ENCODE data around the gene OSBPL8.

OSBPL8 gene

DNA sequence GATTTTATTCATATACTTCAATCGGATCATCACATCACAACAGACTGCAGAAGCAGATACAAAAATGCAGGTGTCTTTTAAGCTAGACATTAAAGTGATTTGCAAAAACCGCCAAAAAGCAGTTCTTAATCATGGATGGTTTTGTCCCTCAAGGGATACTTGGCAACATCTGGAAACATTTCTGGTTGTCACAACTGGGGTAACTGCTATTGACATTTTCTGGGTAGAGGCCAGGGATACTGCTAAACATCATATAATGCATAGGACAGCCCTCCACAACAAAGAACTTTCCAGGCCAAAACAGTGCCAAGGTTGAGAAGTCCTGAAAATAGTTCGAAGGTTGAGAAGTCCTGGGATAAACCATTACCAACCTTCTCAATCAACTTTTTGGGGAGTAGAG, 109.6 kb downstream of the OSBPL8 start:
- Histone ChIP-seq H3K4me1 (ENCODE audit: control extremely low read depth in 1 of 4, control insufficient read depth in 4 of 4, insufficient read depth in 4 of 4, low read length in 3 of 4) (no peaks in the 10 kb centered on the region), H3K27ac (ENCODE audit: insufficient read depth in 1 of 2, low read depth in 1 of 2, low read length in 2 of 2, poor library complexity in 1 of 2, severe bottlenecking in 2 of 2) (no peak overlapping the region), H3K27me3 (replicated peaks in 2 of 5; ENCODE audit: control insufficient read depth in 4 of 5, insufficient read depth in 5 of 5, low read length in 4 of 5) (no peaks in the 10 kb centered on the region), H3K36me3 (ENCODE audit: control insufficient read depth in 4 of 4, insufficient read depth in 4 of 4, low read length in 3 of 4) (peaks cover 2 to 13% (median 8%) of the 10 kb centered on the region in 4 experiments), H3K9me3 (ENCODE audit: control extremely low read depth in 1 of 5, control insufficient read depth in 4 of 5, insufficient read depth in 2 of 5, low read depth in 1 of 5, low read length in 4 of 5) (no peaks in the 10 kb centered on the region), H3K4me3 (ENCODE audit: control insufficient read depth in 1 of 7, extremely low read depth in 1 of 7, insufficient read depth in 4 of 7, low read depth in 2 of 7, low read length in 6 of 7) (no peak overlapping the region)
- ChIA-PET CTCF (no interaction called here), POLR2A (no interaction called here)
- no peak for DNase-seq
- WGBS (ENCODE audit: insufficient coverage): 100% methylated on average over 2 of the region's 3 CpGs

DNA sequence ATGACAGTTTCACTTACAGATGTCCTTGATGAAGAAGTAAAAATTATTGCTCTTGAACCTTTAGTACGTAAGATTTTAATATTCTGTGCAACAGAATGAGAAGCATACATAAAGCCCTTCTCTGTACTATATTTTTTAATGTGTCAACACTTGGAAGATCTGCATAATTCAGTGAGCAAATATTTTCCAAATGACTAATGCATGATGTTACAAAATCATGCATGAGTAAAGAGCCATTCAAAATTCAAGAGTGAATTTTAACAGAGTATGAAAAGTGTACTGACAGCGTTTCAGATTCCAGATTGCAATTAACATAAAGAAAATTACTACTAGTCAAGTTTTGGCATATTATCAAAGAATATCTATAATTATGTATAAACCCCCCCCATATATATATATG, 110.0 kb downstream of the OSBPL8 start:
- Histone ChIP-seq H3K36me3 (ENCODE audit: control insufficient read depth in 4 of 4, insufficient read depth in 4 of 4, low read length in 3 of 4) (peaks cover 2 to 13% (median 8%) of the 10 kb centered on the region in 4 experiments), H3K4me1 (ENCODE audit: control extremely low read depth in 1 of 4, control insufficient read depth in 4 of 4, insufficient read depth in 4 of 4, low read length in 3 of 4) (no peaks in the 10 kb centered on the region), H3K4me3 (ENCODE audit: control insufficient read depth in 1 of 7, extremely low read depth in 1 of 7, insufficient read depth in 4 of 7, low read depth in 2 of 7, low read length in 6 of 7) (no peak overlapping the region), H3K27ac (ENCODE audit: insufficient read depth in 1 of 2, low read depth in 1 of 2, low read length in 2 of 2, poor library complexity in 1 of 2, severe bottlenecking in 2 of 2) (no peak overlapping the region), H3K27me3 (replicated peaks in 2 of 5; ENCODE audit: control insufficient read depth in 4 of 5, insufficient read depth in 5 of 5, low read length in 4 of 5) (no peaks in the 10 kb centered on the region), H3K9me3 (ENCODE audit: control extremely low read depth in 1 of 5, control insufficient read depth in 4 of 5, insufficient read depth in 2 of 5, low read depth in 1 of 5, low read length in 4 of 5) (no peaks in the 10 kb centered on the region)
- DNase-seq: no peak
- CTCF ChIA-PET: no interaction called here
- 100% methylated on average over 1 of the region's 2 CpGs for WGBS (ENCODE audit: insufficient coverage)
- POLR2A ChIA-PET: no interaction called here

DNA sequence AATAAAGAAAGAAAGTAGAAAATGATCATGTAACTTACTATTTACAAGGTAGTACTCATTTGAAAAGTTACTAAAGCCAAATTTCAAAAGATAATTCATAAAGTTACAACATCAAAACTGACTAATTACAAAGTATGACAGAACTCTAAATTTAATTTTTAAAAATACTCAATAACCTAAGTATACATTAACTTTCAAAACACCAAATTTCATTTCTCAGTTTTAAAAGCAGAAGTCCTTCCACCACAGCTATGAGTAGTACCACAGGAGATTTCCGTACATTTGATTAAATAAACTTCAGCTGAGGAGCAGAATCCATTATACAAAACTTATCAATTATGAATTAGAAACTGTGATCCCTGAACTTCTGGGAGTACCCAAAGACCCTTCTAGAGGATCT, 110.6 kb downstream of the OSBPL8 start:
- H3K27ac ChIP-seq (ENCODE audit: insufficient read depth in 1 of 2, low read depth in 1 of 2, low read length in 2 of 2, poor library complexity in 1 of 2, severe bottlenecking in 2 of 2): no peak overlapping the region
- H3K4me1 ChIP-seq (ENCODE audit: control extremely low read depth in 1 of 4, control insufficient read depth in 4 of 4, insufficient read depth in 4 of 4, low read length in 3 of 4): no peaks in the 10 kb centered on the region
- DNase-seq: no peak
- H3K9me3 ChIP-seq (ENCODE audit: control extremely low read depth in 1 of 5, control insufficient read depth in 4 of 5, insufficient read depth in 2 of 5, low read depth in 1 of 5, low read length in 4 of 5): no peaks in the 10 kb centered on the region
- peaks cover 2 to 13% (median 8%) of the 10 kb centered on the region in 4 experiments for H3K36me3 ChIP-seq (ENCODE audit: control insufficient read depth in 4 of 4, insufficient read depth in 4 of 4, low read length in 3 of 4)
- no peaks in the 10 kb centered on the region for H3K27me3 ChIP-seq (replicated peaks in 2 of 5; ENCODE audit: control insufficient read depth in 4 of 5, insufficient read depth in 5 of 5, low read length in 4 of 5)
- POLR2A ChIA-PET: no interaction called here
- H3K4me3 ChIP-seq (ENCODE audit: control insufficient read depth in 1 of 7, extremely low read depth in 1 of 7, insufficient read depth in 4 of 7, low read depth in 2 of 7, low read length in 6 of 7): no peak overlapping the region
- 100% methylated on average over 1 of the region's 1 CpG for WGBS (ENCODE audit: insufficient coverage)
- CTCF ChIA-PET: no interaction called here

DNA sequence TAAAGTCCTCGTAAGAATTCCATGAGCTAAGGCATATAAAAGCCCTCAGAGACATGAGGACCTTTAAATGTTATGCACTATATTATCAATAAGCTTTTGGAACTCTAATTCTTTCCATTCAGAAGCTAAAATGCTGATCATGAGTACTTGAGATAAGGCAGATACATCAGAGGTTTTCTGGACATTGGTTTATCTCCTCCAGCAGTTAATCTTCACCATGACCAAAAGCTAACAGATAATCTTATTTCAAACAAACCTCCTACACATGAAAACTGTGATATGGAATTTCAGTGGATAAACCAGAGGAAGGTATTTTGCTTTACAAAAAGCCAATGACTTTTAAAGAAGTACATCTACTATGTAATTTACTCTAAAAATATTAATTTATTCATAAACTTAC, 113.5 kb downstream of the OSBPL8 start:
- Histone ChIP-seq H3K36me3 (ENCODE audit: control insufficient read depth in 4 of 4, insufficient read depth in 4 of 4, low read length in 3 of 4) (peaks cover 2 to 13% (median 7%) of the 10 kb centered on the region in 4 experiments), H3K27ac (ENCODE audit: insufficient read depth in 1 of 2, low read depth in 1 of 2, low read length in 2 of 2, poor library complexity in 1 of 2, severe bottlenecking in 2 of 2) (no peak overlapping the region), H3K4me3 (ENCODE audit: control insufficient read depth in 1 of 7, extremely low read depth in 1 of 7, insufficient read depth in 4 of 7, low read depth in 2 of 7, low read length in 6 of 7) (no peak overlapping the region), H3K27me3 (replicated peaks in 2 of 5; ENCODE audit: control insufficient read depth in 4 of 5, insufficient read depth in 5 of 5, low read length in 4 of 5) (no peaks in the 10 kb centered on the region), H3K9me3 (ENCODE audit: control extremely low read depth in 1 of 5, control insufficient read depth in 4 of 5, insufficient read depth in 2 of 5, low read depth in 1 of 5, low read length in 4 of 5) (no peaks in the 10 kb centered on the region), H3K4me1 (ENCODE audit: control extremely low read depth in 1 of 4, control insufficient read depth in 4 of 4, insufficient read depth in 4 of 4, low read length in 3 of 4) (no peaks in the 10 kb centered on the region)
- CTCF ChIA-PET: no interaction called here
- no CpG with 5 or more reads among the region's 1 CpG for WGBS (ENCODE audit: insufficient coverage)
- POLR2A ChIA-PET: no interaction called here
- DNase-seq: no peak

DNA sequence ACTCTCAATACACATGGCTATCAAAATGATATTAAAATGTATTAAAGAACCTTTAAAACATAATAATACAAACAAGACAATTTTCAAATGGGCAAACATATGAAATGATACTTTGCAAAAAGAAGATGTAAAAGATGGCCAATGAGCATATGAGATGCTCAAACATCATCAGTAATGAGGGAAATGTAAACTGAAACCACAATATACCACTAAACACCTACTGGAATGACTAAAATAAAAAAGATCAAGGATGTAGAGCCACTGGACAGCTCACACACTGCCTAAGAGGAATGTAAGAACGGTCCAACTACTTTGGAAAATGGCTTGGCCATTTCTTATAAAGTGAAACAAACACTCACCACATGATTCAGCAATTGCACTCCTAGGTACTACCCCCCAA, 114.1 kb downstream of the OSBPL8 start:
- Histone ChIP-seq H3K4me3 (ENCODE audit: control insufficient read depth in 1 of 7, extremely low read depth in 1 of 7, insufficient read depth in 4 of 7, low read depth in 2 of 7, low read length in 6 of 7) (no peak overlapping the region), H3K4me1 (ENCODE audit: control extremely low read depth in 1 of 4, control insufficient read depth in 4 of 4, insufficient read depth in 4 of 4, low read length in 3 of 4) (no peaks in the 10 kb centered on the region), H3K9me3 (ENCODE audit: control extremely low read depth in 1 of 5, control insufficient read depth in 4 of 5, insufficient read depth in 2 of 5, low read depth in 1 of 5, low read length in 4 of 5) (no peaks in the 10 kb centered on the region), H3K27me3 (replicated peaks in 2 of 5; ENCODE audit: control insufficient read depth in 4 of 5, insufficient read depth in 5 of 5, low read length in 4 of 5) (no peaks in the 10 kb centered on the region), H3K36me3 (ENCODE audit: control insufficient read depth in 4 of 4, insufficient read depth in 4 of 4, low read length in 3 of 4) (peaks cover 0 to 9% (median 5%) of the 10 kb centered on the region in 4 experiments), H3K27ac (ENCODE audit: insufficient read depth in 1 of 2, low read depth in 1 of 2, low read length in 2 of 2, poor library complexity in 1 of 2, severe bottlenecking in 2 of 2) (no peak overlapping the region)
- ChIA-PET POLR2A (no interaction called here), CTCF (no interaction called here)
- DNase-seq: no peak
- 100% methylated on average over 1 of the region's 1 CpG for WGBS (ENCODE audit: insufficient coverage)

DNA sequence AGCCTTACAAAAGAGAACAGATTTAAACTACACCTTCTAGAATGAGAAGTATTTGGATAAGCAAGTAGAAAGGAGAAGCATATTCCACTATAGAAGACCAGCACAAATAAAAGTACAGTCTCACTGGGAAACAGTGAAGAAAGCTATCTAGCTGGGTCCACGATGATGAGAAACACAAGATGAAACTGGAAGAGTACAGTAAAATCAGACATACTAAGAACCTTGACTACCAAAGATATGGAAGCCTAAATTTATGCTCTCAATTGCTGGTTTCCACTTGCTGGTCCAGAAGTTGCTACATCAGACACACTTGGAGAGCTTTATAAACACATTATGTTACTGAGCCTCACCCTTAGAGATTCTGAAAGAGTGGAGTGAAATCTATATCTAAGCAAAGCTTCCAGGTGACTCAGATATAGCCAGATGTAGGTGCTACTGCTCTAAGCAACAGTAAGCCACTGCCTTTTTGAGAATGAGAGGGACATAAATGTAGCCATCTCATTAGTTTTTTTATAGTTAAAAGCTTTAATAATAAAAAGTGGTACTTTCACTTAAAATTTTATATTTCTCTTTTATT, 115.1 kb downstream of the OSBPL8 start:
- CTCF ChIA-PET: interaction anchor here (1.0 kb wide), 1 partner anchor 13 kb away, joined by 3 read pairs; no protein-coding TSS in a partner anchor
- no peak overlapping the region for H3K4me3 ChIP-seq (ENCODE audit: control insufficient read depth in 1 of 7, extremely low read depth in 1 of 7, insufficient read depth in 4 of 7, low read depth in 2 of 7, low read length in 6 of 7)
- peaks cover 0 to 4% (median 2%) of the 10 kb centered on the region in 4 experiments for H3K36me3 ChIP-seq (ENCODE audit: control insufficient read depth in 4 of 4, insufficient read depth in 4 of 4, low read length in 3 of 4)
- no peaks in the 10 kb centered on the region for H3K27me3 ChIP-seq (replicated peaks in 2 of 5; ENCODE audit: control insufficient read depth in 4 of 5, insufficient read depth in 5 of 5, low read length in 4 of 5)
- DNase-seq: no peak
- POLR2A ChIA-PET: interaction anchor here (0.6 kb wide), 1 partner anchor 160 kb away, joined by 3 read pairs; no protein-coding TSS in a partner anchor
- no peaks in the 10 kb centered on the region for H3K4me1 ChIP-seq (ENCODE audit: control extremely low read depth in 1 of 4, control insufficient read depth in 4 of 4, insufficient read depth in 4 of 4, low read length in 3 of 4)
- WGBS (ENCODE audit: insufficient coverage): 100% methylated on average over 1 of the region's 1 CpG
- H3K9me3 ChIP-seq (ENCODE audit: control extremely low read depth in 1 of 5, control insufficient read depth in 4 of 5, insufficient read depth in 2 of 5, low read depth in 1 of 5, low read length in 4 of 5): no peaks in the 10 kb centered on the region
- H3K27ac ChIP-seq (ENCODE audit: insufficient read depth in 1 of 2, low read depth in 1 of 2, low read length in 2 of 2, poor library complexity in 1 of 2, severe bottlenecking in 2 of 2): no peak overlapping the region

DNA sequence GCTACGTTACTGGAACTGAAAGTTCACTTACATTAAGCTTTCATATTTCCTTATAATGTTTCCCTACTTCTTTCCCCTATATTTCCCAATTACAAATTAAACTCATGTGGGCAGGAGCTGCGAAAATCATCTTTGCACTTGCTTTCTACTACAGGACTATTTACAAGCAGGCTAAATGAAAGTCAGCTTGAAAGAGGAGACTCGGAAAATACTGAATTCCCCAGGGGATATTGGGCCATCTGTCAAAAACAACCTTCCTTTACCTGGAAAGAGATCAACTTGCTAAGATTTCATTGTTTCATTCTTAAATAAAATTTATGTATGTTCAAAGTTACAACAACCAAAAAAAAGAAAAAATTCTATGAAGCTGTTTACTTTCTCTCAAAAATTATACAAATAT, 118.6 kb downstream of the OSBPL8 start:
- 100% methylated on average over 2 of the region's 3 CpGs for WGBS (ENCODE audit: insufficient coverage)
- Histone ChIP-seq H3K4me1 (ENCODE audit: control extremely low read depth in 1 of 4, control insufficient read depth in 4 of 4, insufficient read depth in 4 of 4, low read length in 3 of 4) (no peaks in the 10 kb centered on the region), H3K27ac (ENCODE audit: insufficient read depth in 1 of 2, low read depth in 1 of 2, low read length in 2 of 2, poor library complexity in 1 of 2, severe bottlenecking in 2 of 2) (no peak overlapping the region), H3K9me3 (ENCODE audit: control extremely low read depth in 1 of 5, control insufficient read depth in 4 of 5, insufficient read depth in 2 of 5, low read depth in 1 of 5, low read length in 4 of 5) (peaks cover 0 to 4% (median 0%) of the 10 kb centered on the region in 5 experiments), H3K36me3 (ENCODE audit: control insufficient read depth in 4 of 4, insufficient read depth in 4 of 4, low read length in 3 of 4) (peaks cover 0 to 2% (median under 1%) of the 10 kb centered on the region in 4 experiments), H3K27me3 (replicated peaks in 2 of 5; ENCODE audit: control insufficient read depth in 4 of 5, insufficient read depth in 5 of 5, low read length in 4 of 5) (no peaks in the 10 kb centered on the region), H3K4me3 (ENCODE audit: control insufficient read depth in 1 of 7, extremely low read depth in 1 of 7, insufficient read depth in 4 of 7, low read depth in 2 of 7, low read length in 6 of 7) (no peak overlapping the region)
- no peak for DNase-seq
- ChIA-PET POLR2A (no interaction called here), CTCF (no interaction called here)

All from common myeloid progenitor, CD34-positive (primary cell).